ENCODE data around the gene LCN10. TPM values are rescaled to one million over a fixed set of nuclear protein-coding genes. Genes with fewer than 3 reads are reported as not detected.

The LCN10 gene
- total and polyA plus RNA-seq, 2 of the 13 experiments (the other 11 are each of a cell fraction or from before 2014, with no cell fraction given) = 0.53 to 0.61 TPM

DNA sequence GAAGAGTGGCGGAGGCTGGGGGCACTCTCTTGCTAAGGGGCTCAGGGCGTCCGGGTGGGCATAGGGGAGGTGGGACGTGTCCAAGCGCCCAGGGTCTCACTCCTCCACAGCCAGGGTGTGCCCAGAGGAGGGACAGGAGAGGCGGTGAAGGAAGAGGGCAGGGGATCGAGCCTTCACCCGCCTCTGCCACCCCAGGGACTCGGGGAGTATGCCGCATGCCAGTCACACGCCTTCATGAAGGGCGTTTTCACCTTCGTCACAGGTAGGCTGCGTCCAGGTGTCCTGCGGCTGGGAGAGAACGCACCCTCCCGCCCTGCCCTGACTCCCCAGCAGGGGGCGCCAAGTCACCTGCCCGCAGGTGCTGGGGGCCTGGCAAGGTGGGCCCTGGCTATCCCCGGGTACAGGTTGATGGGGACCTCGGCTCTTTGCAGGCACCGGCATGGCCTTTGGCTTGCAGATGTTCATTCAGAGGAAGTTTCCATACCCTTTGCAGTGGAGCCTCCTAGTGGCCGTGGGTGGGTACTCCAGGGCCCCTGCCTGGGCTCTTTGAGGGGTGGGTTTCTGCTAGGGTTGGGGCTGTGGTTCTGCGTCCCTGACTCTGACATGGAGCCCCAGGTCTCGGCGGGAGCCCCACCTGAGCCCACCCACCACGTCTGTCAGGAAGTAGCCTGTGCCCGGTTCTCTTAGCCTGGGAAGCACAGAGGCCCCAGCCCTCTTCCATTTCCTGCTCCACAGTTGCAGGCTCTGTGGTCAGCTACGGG lies 49.0 kb upstream of the LCN10 start (continued):
- TF ChIP-seq, protein P1, sequence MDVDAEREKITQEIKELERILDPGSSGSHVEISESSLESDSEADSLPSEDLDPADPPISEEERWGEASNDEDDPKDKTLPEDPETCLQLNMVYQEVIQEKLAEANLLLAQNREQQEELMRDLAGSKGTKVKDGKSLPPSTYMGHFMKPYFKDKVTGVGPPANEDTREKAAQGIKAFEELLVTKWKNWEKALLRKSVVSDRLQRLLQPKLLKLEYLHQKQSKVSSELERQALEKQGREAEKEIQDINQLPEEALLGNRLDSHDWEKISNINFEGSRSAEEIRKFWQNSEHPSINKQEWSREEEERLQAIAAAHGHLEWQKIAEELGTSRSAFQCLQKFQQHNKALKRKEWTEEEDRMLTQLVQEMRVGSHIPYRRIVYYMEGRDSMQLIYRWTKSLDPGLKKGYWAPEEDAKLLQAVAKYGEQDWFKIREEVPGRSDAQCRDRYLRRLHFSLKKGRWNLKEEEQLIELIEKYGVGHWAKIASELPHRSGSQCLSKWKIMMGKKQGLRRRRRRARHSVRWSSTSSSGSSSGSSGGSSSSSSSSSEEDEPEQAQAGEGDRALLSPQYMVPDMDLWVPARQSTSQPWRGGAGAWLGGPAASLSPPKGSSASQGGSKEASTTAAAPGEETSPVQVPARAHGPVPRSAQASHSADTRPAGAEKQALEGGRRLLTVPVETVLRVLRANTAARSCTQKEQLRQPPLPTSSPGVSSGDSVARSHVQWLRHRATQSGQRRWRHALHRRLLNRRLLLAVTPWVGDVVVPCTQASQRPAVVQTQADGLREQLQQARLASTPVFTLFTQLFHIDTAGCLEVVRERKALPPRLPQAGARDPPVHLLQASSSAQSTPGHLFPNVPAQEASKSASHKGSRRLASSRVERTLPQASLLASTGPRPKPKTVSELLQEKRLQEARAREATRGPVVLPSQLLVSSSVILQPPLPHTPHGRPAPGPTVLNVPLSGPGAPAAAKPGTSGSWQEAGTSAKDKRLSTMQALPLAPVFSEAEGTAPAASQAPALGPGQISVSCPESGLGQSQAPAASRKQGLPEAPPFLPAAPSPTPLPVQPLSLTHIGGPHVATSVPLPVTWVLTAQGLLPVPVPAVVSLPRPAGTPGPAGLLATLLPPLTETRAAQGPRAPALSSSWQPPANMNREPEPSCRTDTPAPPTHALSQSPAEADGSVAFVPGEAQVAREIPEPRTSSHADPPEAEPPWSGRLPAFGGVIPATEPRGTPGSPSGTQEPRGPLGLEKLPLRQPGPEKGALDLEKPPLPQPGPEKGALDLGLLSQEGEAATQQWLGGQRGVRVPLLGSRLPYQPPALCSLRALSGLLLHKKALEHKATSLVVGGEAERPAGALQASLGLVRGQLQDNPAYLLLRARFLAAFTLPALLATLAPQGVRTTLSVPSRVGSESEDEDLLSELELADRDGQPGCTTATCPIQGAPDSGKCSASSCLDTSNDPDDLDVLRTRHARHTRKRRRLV (CRISPR knock-in tag; IDR thresholded peaks at IDR 0.05) = no peak
- TF ChIP-seq, protein P2, sequence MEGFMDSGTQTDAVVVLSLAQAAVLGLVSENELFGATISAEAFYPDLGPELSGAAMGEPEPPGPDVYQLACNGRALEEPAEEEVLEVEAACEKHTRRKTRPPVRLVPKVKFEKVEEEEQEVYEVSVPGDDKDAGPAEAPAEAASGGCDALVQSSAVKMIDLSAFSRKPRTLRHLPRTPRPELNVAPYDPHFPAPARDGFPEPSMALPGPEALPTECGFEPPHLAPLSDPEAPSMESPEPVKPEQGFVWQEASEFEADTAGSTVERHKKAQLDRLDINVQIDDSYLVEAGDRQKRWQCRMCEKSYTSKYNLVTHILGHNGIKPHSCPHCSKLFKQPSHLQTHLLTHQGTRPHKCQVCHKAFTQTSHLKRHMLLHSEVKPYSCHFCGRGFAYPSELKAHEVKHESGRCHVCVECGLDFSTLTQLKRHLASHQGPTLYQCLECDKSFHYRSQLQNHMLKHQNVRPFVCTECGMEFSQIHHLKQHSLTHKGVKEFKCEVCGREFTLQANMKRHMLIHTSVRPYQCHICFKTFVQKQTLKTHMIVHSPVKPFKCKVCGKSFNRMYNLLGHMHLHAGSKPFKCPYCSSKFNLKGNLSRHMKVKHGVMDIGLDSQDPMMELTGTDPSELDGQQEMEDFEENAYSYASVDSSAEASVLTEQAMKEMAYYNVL (CRISPR knock-in tag; IDR thresholded peaks at IDR 0.05; ENCODE audit: borderline replicate concordance) = 0 out of 2 replicates have a peak, but pooled peaks have one; percentile 56
- TF ChIP-seq CBX2 (IDR thresholded peaks at IDR 0.05; ENCODE audit: low read depth, low read length) (no peak), CBX2 (CRISPR knock-in tag; IDR thresholded peaks at IDR 0.05; ENCODE audit: low read depth) (no peak), MED13 (CRISPR knock-in tag; IDR thresholded peaks at IDR 0.05) (no peak), REXO4 (CRISPR knock-in tag; IDR thresholded peaks at IDR 0.05; ENCODE audit: borderline replicate concordance) (no peak), ZNF552 (CRISPR knock-in tag; IDR thresholded peaks at IDR 0.05; ENCODE audit: borderline replicate concordance) (peak; percentile 69; the same call in 1 of the 2 replicates), KDM6A (CRISPR knock-in tag; IDR thresholded peaks at IDR 0.05; ENCODE audit: low read depth) (no peak), YEATS4 (CRISPR knock-in tag; IDR thresholded peaks at IDR 0.05; ENCODE audit: borderline replicate concordance) (no peak), ZNF616 (CRISPR knock-in tag; IDR thresholded peaks at IDR 0.05; ENCODE audit: low read depth) (peak; percentile 53; the same call in 1 of the 2 replicates), TARDBP (CRISPR knock-in tag; IDR thresholded peaks at IDR 0.05) (0 out of 2 replicates have a peak, but pooled peaks have one; percentile 31)
- TF ChIP-seq, protein P3, sequence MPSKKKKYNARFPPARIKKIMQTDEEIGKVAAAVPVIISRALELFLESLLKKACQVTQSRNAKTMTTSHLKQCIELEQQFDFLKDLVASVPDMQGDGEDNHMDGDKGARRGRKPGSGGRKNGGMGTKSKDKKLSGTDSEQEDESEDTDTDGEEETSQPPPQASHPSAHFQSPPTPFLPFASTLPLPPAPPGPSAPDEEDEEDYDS (CRISPR knock-in tag; IDR thresholded peaks at IDR 0.05) = no peak
- TF ChIP-seq, protein P4, sequence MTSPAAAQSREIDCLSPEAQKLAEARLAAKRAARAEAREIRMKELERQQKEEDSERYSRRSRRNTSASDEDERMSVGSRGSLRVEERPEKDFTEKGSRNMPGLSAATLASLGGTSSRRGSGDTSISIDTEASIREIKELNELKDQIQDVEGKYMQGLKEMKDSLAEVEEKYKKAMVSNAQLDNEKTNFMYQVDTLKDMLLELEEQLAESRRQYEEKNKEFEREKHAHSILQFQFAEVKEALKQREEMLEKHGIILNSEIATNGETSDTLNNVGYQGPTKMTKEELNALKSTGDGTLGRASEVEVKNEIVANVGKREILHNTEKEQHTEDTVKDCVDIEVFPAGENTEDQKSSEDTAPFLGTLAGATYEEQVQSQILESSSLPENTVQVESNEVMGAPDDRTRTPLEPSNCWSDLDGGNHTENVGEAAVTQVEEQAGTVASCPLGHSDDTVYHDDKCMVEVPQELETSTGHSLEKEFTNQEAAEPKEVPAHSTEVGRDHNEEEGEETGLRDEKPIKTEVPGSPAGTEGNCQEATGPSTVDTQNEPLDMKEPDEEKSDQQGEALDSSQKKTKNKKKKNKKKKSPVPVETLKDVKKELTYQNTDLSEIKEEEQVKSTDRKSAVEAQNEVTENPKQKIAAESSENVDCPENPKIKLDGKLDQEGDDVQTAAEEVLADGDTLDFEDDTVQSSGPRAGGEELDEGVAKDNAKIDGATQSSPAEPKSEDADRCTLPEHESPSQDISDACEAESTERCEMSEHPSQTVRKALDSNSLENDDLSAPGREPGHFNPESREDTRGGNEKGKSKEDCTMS (CRISPR knock-in tag; conservative IDR thresholded peaks at IDR 0.05) = no peak
- TF ChIP-seq, protein P5, sequence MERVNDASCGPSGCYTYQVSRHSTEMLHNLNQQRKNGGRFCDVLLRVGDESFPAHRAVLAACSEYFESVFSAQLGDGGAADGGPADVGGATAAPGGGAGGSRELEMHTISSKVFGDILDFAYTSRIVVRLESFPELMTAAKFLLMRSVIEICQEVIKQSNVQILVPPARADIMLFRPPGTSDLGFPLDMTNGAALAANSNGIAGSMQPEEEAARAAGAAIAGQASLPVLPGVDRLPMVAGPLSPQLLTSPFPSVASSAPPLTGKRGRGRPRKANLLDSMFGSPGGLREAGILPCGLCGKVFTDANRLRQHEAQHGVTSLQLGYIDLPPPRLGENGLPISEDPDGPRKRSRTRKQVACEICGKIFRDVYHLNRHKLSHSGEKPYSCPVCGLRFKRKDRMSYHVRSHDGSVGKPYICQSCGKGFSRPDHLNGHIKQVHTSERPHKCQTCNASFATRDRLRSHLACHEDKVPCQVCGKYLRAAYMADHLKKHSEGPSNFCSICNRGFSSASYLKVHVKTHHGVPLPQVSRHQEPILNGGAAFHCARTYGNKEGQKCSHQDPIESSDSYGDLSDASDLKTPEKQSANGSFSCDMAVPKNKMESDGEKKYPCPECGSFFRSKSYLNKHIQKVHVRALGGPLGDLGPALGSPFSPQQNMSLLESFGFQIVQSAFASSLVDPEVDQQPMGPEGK (CRISPR knock-in tag; IDR thresholded peaks at IDR 0.05) = peak; percentile 49
